Measurements from ENCODE around the gene GSAP. TPM values are rescaled to one million over a fixed set of nuclear protein-coding genes. Genes with fewer than 3 reads are reported as not detected.
A peak's percentile ranks its signal among the peaks of the same experiment; 100 is the strongest.
"Not testable (repeated sequence)": the region's sequence is repeated elsewhere in the genome, so short reads cannot be mapped to it uniquely, and the experiment has no call there.

GSAP gene
- total and polyA plus RNA-seq, 2 experiments from 2014 or later: 1.7 to 3.0 TPM

- Histone ChIP-seq H3K9me3 (ENCODE audit: low read depth) (no peaks in the 10 kb centered on the region), H3K36me3 (no peaks in the 10 kb centered on the region), H3K4me3 (no peak overlapping the region), H3K4me1 (ENCODE audit: low read depth) (no peaks in the 10 kb centered on the region), H3K27me3 (no peaks in the 10 kb centered on the region), H3K27ac (no peak overlapping the region)
- DNase-seq (ENCODE audit: low read depth in 1 of 2, low spot score in 1 of 2): no peak
- TF ChIP-seq CTCF (IDR thresholded peaks at IDR 0.05; ENCODE audit: low read depth, low read length): no peak
Observed at GRCh38 chr7:77284616-77285015, 131.5 kb downstream of the GSAP start.

- no peak for TF ChIP-seq CTCF (IDR thresholded peaks at IDR 0.05; ENCODE audit: low read depth, low read length)
- Histone ChIP-seq H3K4me3 (no peak overlapping the region), H3K36me3 (no peaks in the 10 kb centered on the region), H3K4me1 (ENCODE audit: low read depth) (no peaks in the 10 kb centered on the region), H3K27me3 (no peaks in the 10 kb centered on the region), H3K9me3 (ENCODE audit: low read depth) (no peaks in the 10 kb centered on the region), H3K27ac (no peak overlapping the region)
- DNase-seq (ENCODE audit: low read depth in 1 of 2, low spot score in 1 of 2): no peak
Observed at GRCh38 chr7:77284005-77284404, 132.1 kb downstream of the GSAP start.

DNA sequence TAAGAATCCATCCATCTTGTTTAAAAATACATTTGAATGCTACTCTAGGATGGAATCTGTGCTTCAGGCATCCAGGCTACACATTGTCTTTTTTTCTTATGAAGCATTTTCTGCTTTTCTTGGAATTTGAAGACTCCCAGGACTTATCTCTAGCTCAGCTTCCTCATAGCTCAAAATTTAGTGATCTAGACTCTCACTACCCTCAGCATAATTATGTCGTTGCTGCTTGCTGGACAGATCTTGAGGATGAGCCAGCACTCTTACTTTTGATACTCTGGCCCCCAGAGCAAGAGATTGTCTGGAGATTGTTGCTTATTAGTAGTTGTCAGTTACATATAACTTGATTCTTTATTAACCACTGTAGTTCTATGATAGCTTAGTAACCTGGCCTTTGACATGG is 133.3 kb downstream of the GSAP start:
- H3K4me1 ChIP-seq (ENCODE audit: low read depth): no peaks in the 10 kb centered on the region
- TF ChIP-seq CTCF (IDR thresholded peaks at IDR 0.05; ENCODE audit: low read depth, low read length): no peak
- no peaks in the 10 kb centered on the region for H3K9me3 ChIP-seq (ENCODE audit: low read depth)
- no peaks in the 10 kb centered on the region for H3K36me3 ChIP-seq
- no peak for DNase-seq (ENCODE audit: low read depth in 1 of 2, low spot score in 1 of 2)
- H3K4me3 ChIP-seq: no peak overlapping the region
- H3K27me3 ChIP-seq: no peaks in the 10 kb centered on the region
- H3K27ac ChIP-seq: no peak overlapping the region

DNA sequence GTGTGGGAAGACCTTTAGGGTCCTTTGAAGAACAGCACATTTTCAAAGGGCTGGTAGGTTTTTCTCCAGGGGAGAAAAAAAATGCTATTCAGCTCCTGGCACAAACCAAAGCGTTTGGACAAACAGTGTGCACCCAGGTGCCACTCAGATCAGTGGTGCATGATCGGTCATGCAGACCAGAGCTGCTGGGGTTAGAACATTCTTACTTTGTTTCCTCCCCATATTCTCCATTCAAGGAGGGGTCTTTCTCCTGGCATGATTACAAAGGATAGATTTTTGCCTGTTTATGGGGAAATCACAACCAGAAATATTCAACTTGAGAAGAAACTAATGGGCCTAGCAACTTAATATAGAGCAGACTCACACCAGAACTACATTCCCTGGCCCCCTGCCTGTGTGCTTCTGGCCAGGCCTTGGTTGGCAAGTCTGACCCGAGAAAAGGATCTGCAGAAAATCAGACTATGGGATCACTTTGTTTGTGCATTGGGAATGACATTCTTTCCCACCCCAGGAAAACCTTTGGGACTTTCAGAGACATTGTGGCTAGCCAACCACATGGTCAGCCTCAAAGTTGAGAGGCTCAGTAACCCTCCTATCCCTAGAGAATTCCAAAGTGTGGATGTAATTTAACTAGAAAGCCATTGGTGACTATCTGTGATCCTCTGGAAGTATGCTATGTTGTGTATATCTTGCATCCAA is 134.2 kb downstream of the GSAP start:
- H3K27ac ChIP-seq: no peak overlapping the region
- no peaks in the 10 kb centered on the region for H3K9me3 ChIP-seq (ENCODE audit: low read depth)
- no peaks in the 10 kb centered on the region for H3K27me3 ChIP-seq
- no peak overlapping the region for H3K4me3 ChIP-seq
- no peak for DNase-seq (ENCODE audit: low read depth in 1 of 2, low spot score in 1 of 2)
- H3K36me3 ChIP-seq: no peaks in the 10 kb centered on the region
- no peak for TF ChIP-seq CTCF (IDR thresholded peaks at IDR 0.05; ENCODE audit: low read depth, low read length)
- no peaks in the 10 kb centered on the region for H3K4me1 ChIP-seq (ENCODE audit: low read depth)

GRCh38 chr7:77276120-77276519 is 140.0 kb downstream of the GSAP start:
- no peaks in the 10 kb centered on the region for H3K27me3 ChIP-seq
- no peaks in the 10 kb centered on the region for H3K9me3 ChIP-seq (ENCODE audit: low read depth)
- H3K4me3 ChIP-seq: no peak overlapping the region
- H3K36me3 ChIP-seq: no peaks in the 10 kb centered on the region
- TF ChIP-seq CTCF (IDR thresholded peaks at IDR 0.05; ENCODE audit: low read depth, low read length): no peak
- H3K27ac ChIP-seq: no peak overlapping the region
- no peak for DNase-seq (ENCODE audit: low read depth in 1 of 2, low spot score in 1 of 2)
- H3K4me1 ChIP-seq (ENCODE audit: low read depth): no peaks in the 10 kb centered on the region

GRCh38 chr7:77275663-77276062 is 140.5 kb downstream of the GSAP start:
- H3K4me3 ChIP-seq; H3K9me3 ChIP-seq (ENCODE audit: low read depth); H3K36me3 ChIP-seq; H3K4me1 ChIP-seq (ENCODE audit: low read depth); H3K27ac ChIP-seq; H3K27me3 ChIP-seq: not testable (repeated sequence)
- DNase-seq (ENCODE audit: low read depth in 1 of 2, low spot score in 1 of 2): peak in 1 of 2 donors; percentile 64
